SIG-M5 treated with dmso at 0.1 percent for 504 hours (cell line): ENCODE measurements around the gene RERE.

Experiments
- DNase-seq: peaks from one replicate; lab custom pipeline; 2025; ENCODE audit not compliant: unreplicated experiment; lab: John Stamatoyannopoulos, UW

Gene RERE

GRCh38 chr1:8670371-8670818 is 147.0 kb downstream of the RERE start:
- DNase-seq = no peak

- DNase-seq = no peak
These were observed 147.7 kb downstream of the RERE start for GRCh38 chr1:8669606-8670335.

GRCh38 chr1:8667869-8668594 is 149.4 kb downstream of the RERE start:
- DNase-seq = no peak

- no peak for DNase-seq
These were observed 150.9 kb downstream of the RERE start for GRCh38 chr1:8666389-8667167.

GRCh38 chr1:8665833-8666232 is 151.6 kb downstream of the RERE start:
- DNase-seq = no peak

- no peak for DNase-seq
These were observed 152.6 kb downstream of the RERE start for GRCh38 chr1:8664887-8665286.

GRCh38 chr1:8663915-8664329 is 153.5 kb downstream of the RERE start:
- DNase-seq = no peak

GRCh38 chr1:8663090-8663802 is 154.2 kb downstream of the RERE start:
- no peak for DNase-seq

- no peak for DNase-seq
These were observed 154.9 kb downstream of the RERE start for GRCh38 chr1:8662380-8663072.

- DNase-seq = no peak
These were observed 156.0 kb downstream of the RERE start for GRCh38 chr1:8661185-8662110.

- DNase-seq = no peak
These were observed 157.0 kb downstream of the RERE start for GRCh38 chr1:8660411-8660828.

GRCh38 chr1:8659593-8659992 is 157.8 kb downstream of the RERE start:
- no peak for DNase-seq

- DNase-seq = no peak
These were observed 163.6 kb downstream of the RERE start for GRCh38 chr1:8653878-8654277.

GRCh38 chr1:8652467-8653046 is 164.9 kb downstream of the RERE start:
- no peak for DNase-seq

- DNase-seq = no peak
These were observed 165.5 kb downstream of the RERE start for GRCh38 chr1:8651962-8652361.

- DNase-seq = no peak
These were observed 166.1 kb downstream of the RERE start for GRCh38 chr1:8651236-8651890.

GRCh38 chr1:8649875-8650274 is 167.6 kb downstream of the RERE start:
- no peak for DNase-seq

GRCh38 chr1:8649027-8649426 is 168.4 kb downstream of the RERE start:
- no peak for DNase-seq

GRCh38 chr1:8646996-8647395 is 170.4 kb downstream of the RERE start:
- no peak for DNase-seq
